ENCODE data around the gene STK24. TPM values are rescaled to one million over a fixed set of nuclear protein-coding genes. Genes with fewer than 3 reads are reported as not detected.

The STK24 gene
- total and polyA plus RNA-seq, 2 of the 8 experiments (the other 6 are each of a cell fraction or from before 2014, with no cell fraction given): 62.8 to 143 TPM

DNA sequence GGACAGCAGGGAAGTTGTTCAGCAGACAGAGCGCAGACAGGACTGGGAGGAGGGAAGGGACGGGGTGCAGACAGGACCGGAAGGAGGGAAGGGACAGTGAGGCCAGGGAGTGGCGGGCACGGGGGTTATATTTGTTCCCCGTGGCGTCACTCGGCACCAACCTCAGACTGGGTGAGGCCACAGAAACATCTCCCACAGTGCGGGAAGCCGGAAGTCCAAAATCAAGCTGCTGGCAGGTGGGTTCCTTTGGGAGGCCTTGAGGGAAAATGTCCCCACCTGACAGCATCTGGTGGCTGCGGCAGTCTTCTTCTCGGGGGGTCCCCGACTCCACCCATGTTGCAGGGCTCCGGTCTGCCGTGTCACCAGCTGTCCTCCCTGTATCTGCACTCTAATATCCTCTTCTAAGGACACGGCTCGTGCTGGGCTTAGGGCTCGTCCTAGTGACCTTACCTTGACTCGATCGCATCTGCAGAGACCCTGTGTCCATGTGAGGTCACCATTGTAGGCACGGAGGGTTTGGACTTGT, 133.0 kb downstream of the STK24 start (continued):
- TF ChIP-seq, protein P1, sequence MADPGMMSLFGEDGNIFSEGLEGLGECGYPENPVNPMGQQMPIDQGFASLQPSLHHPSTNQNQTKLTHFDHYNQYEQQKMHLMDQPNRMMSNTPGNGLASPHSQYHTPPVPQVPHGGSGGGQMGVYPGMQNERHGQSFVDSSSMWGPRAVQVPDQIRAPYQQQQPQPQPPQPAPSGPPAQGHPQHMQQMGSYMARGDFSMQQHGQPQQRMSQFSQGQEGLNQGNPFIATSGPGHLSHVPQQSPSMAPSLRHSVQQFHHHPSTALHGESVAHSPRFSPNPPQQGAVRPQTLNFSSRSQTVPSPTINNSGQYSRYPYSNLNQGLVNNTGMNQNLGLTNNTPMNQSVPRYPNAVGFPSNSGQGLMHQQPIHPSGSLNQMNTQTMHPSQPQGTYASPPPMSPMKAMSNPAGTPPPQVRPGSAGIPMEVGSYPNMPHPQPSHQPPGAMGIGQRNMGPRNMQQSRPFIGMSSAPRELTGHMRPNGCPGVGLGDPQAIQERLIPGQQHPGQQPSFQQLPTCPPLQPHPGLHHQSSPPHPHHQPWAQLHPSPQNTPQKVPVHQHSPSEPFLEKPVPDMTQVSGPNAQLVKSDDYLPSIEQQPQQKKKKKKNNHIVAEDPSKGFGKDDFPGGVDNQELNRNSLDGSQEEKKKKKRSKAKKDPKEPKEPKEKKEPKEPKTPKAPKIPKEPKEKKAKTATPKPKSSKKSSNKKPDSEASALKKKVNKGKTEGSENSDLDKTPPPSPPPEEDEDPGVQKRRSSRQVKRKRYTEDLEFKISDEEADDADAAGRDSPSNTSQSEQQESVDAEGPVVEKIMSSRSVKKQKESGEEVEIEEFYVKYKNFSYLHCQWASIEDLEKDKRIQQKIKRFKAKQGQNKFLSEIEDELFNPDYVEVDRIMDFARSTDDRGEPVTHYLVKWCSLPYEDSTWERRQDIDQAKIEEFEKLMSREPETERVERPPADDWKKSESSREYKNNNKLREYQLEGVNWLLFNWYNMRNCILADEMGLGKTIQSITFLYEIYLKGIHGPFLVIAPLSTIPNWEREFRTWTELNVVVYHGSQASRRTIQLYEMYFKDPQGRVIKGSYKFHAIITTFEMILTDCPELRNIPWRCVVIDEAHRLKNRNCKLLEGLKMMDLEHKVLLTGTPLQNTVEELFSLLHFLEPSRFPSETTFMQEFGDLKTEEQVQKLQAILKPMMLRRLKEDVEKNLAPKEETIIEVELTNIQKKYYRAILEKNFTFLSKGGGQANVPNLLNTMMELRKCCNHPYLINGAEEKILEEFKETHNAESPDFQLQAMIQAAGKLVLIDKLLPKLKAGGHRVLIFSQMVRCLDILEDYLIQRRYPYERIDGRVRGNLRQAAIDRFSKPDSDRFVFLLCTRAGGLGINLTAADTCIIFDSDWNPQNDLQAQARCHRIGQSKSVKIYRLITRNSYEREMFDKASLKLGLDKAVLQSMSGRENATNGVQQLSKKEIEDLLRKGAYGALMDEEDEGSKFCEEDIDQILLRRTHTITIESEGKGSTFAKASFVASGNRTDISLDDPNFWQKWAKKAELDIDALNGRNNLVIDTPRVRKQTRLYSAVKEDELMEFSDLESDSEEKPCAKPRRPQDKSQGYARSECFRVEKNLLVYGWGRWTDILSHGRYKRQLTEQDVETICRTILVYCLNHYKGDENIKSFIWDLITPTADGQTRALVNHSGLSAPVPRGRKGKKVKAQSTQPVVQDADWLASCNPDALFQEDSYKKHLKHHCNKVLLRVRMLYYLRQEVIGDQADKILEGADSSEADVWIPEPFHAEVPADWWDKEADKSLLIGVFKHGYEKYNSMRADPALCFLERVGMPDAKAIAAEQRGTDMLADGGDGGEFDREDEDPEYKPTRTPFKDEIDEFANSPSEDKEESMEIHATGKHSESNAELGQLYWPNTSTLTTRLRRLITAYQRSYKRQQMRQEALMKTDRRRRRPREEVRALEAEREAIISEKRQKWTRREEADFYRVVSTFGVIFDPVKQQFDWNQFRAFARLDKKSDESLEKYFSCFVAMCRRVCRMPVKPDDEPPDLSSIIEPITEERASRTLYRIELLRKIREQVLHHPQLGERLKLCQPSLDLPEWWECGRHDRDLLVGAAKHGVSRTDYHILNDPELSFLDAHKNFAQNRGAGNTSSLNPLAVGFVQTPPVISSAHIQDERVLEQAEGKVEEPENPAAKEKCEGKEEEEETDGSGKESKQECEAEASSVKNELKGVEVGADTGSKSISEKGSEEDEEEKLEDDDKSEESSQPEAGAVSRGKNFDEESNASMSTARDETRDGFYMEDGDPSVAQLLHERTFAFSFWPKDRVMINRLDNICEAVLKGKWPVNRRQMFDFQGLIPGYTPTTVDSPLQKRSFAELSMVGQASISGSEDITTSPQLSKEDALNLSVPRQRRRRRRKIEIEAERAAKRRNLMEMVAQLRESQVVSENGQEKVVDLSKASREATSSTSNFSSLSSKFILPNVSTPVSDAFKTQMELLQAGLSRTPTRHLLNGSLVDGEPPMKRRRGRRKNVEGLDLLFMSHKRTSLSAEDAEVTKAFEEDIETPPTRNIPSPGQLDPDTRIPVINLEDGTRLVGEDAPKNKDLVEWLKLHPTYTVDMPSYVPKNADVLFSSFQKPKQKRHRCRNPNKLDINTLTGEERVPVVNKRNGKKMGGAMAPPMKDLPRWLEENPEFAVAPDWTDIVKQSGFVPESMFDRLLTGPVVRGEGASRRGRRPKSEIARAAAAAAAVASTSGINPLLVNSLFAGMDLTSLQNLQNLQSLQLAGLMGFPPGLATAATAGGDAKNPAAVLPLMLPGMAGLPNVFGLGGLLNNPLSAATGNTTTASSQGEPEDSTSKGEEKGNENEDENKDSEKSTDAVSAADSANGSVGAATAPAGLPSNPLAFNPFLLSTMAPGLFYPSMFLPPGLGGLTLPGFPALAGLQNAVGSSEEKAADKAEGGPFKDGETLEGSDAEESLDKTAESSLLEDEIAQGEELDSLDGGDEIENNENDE (IDR thresholded peaks at IDR 0.05; ENCODE audit: insufficient replicate concordance, low read length): no peak
- TF ChIP-seq, protein P2, sequence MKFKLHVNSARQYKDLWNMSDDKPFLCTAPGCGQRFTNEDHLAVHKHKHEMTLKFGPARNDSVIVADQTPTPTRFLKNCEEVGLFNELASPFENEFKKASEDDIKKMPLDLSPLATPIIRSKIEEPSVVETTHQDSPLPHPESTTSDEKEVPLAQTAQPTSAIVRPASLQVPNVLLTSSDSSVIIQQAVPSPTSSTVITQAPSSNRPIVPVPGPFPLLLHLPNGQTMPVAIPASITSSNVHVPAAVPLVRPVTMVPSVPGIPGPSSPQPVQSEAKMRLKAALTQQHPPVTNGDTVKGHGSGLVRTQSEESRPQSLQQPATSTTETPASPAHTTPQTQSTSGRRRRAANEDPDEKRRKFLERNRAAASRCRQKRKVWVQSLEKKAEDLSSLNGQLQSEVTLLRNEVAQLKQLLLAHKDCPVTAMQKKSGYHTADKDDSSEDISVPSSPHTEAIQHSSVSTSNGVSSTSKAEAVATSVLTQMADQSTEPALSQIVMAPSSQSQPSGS (IDR thresholded peaks at IDR 0.05; ENCODE audit: low read length): no peak
- no peak for TF ChIP-seq NANOG (IDR thresholded peaks at IDR 0.05; ENCODE audit: insufficient read depth, low read depth, low read length, poor library complexity, severe bottlenecking)
- TF ChIP-seq NRF1 (IDR thresholded peaks at IDR 0.05; ENCODE audit: low read depth, low read length): no peak
- TF ChIP-seq EP300 (IDR thresholded peaks at IDR 0.05; ENCODE audit: borderline replicate concordance in 1 of 2, low read depth in 2 of 2, low read length in 2 of 2): no peak
- TF ChIP-seq PHF8 (conservative IDR thresholded peaks at IDR 0.05; ENCODE audit: low read depth, low read length): no peak
- no peak for TF ChIP-seq HDAC2 (IDR thresholded peaks at IDR 0.05; ENCODE audit: borderline replicate concordance in 1 of 2, low read depth in 2 of 2, low read length in 2 of 2)
- TF ChIP-seq BACH1 (IDR thresholded peaks at IDR 0.05; ENCODE audit: low read length): no peak
